HepG2 (cell line): Measurements from ENCODE around the gene NIP7. TPM values are rescaled to one million over a fixed set of nuclear protein-coding genes. Genes with fewer than 3 reads are reported as not detected.

Source experiments
- ARID5B ChIP-seq: IDR thresholded peaks from 2 replicates; pipeline ENCODE4 v1.4.0; 2020; ENCODE audit warnings: mild to moderate bottlenecking, missing genetic modification reagents
- ARNT ChIP-seq: fragments of 450-650 bp; IDR thresholded peaks from 2 replicates; pipeline ENCODE4 v1.6.1; 2017
- ERF ChIP-seq: IDR thresholded peaks from 2 replicates; pipeline ENCODE4 v1.6.1; 2018; ENCODE audit warnings: missing biosample characterization, missing genetic modification reagents
- GFI1 ChIP-seq: sonication (generic); formaldehyde crosslinking; IDR thresholded peaks from 2 replicates; pipeline ENCODE4 v1.5.0; 2020; ENCODE audit warnings: missing genetic modification reagents, mild to moderate bottlenecking, borderline replicate concordance
- GTF2F1 ChIP-seq: fragments of 150-350 bp; IDR thresholded peaks from 2 replicates; pipeline ENCODE4 v1.6.1; 2014; ENCODE audit warnings: low read length
- HBP1 ChIP-seq: IDR thresholded peaks from 2 replicates; pipeline ENCODE4 v1.6.1; 2016; ENCODE audit warnings: low read depth, control low read depth
- HIC2 ChIP-seq: sonication (generic); formaldehyde crosslinking; IDR thresholded peaks from 2 replicates; pipeline ENCODE4 v1.9.0; 2022; ENCODE audit warnings: low read depth, missing genetic modification reagents
- HNF4G ChIP-seq, 2 experiments: sonication (generic) in 1 of 2; formaldehyde crosslinking in 1 of 2; IDR thresholded peaks; 2 replicates each; pipeline versions ENCODE4 v1.4.0 to v1.6.1; 2011 to 2020; ENCODE audit warnings: borderline replicate concordance in 2 of 2, low read depth in 2 of 2, mild to moderate bottlenecking in 2 of 2, low read length in 1 of 2, missing genetic modification reagents in 1 of 2, moderate library complexity in 1 of 2
- MTA1 ChIP-seq: sonication (generic); formaldehyde crosslinking; IDR thresholded peaks from 2 replicates; pipeline ENCODE4 v1.4.0; 2020; ENCODE audit warnings: missing genetic modification reagents, mild to moderate bottlenecking, borderline replicate concordance
- REST ChIP-seq, 2 experiments: IDR thresholded peaks; 2 replicates each; pipeline ENCODE4 v1.6.1; 2011 to 2012; ENCODE audit warnings: low read length in 2 of 2, borderline replicate concordance in 1 of 2, low read depth in 1 of 2, mild to moderate bottlenecking in 1 of 2, moderate library complexity in 1 of 2
- TEAD3 ChIP-seq: optimal IDR thresholded peaks from 2 replicates; pipeline ENCODE3; 2016; ENCODE audit warnings: borderline replicate concordance
- ZNF251 ChIP-seq: sonication (generic); formaldehyde crosslinking; IDR thresholded peaks from 2 replicates; pipeline ENCODE4 v1.9.0; 2021; ENCODE audit warnings: mild to moderate bottlenecking, missing genetic modification reagents
- ZNF530 ChIP-seq: sonication (generic); formaldehyde crosslinking; IDR thresholded peaks from 2 replicates; pipeline ENCODE4 v1.5.0; 2020; ENCODE audit warnings: low read depth, mild to moderate bottlenecking, missing genetic modification reagents
- ZNF644 ChIP-seq: IDR thresholded peaks from 2 replicates; pipeline ENCODE4 v1.6.1; 2016; ENCODE audit warnings: low read depth
- ZNF720 ChIP-seq: sonication (generic); formaldehyde crosslinking; IDR thresholded peaks from 2 replicates; pipeline ENCODE4 v1.4.0; 2020; ENCODE audit warnings: missing genetic modification reagents
- ZNF777 ChIP-seq: sonication (generic); formaldehyde crosslinking; IDR thresholded peaks from 2 replicates; pipeline ENCODE4 v1.4.0; 2020; ENCODE audit warnings: missing genetic modification reagents
- ZNF841 ChIP-seq: sonication (generic); formaldehyde crosslinking; IDR thresholded peaks from 2 replicates; pipeline ENCODE4 v1.8.1; 2023; ENCODE audit warnings: missing genetic modification reagents, borderline replicate concordance
- ZNF879 ChIP-seq: sonication (generic); formaldehyde crosslinking; IDR thresholded peaks from 2 replicates; pipeline ENCODE4 v1.8.1; 2023; ENCODE audit warnings: missing genetic modification reagents
- ZNF883 ChIP-seq: sonication (generic); formaldehyde crosslinking; IDR thresholded peaks from 2 replicates; pipeline ENCODE4 v1.5.1; 2020; ENCODE audit warnings: mild to moderate bottlenecking, missing genetic modification reagents; ENCODE audit errors: not compliant biosample characterization
- polyA plus RNA-seq, 8 experiments: library from polyadenylated mRNA; depleted of rRNA in 3 of 8; stranded (reverse) in 7 of 8; unstranded in 1 of 8; fragments of >200 nt; fragmentation: Illumina TruSeq in 4 of 8; extraction: Trizol in 4 of 8; gene quantifications; 2 replicates each; pipeline versions ENCODE4 v1.2.1 to v1.2.3, GENCODE V29; 2011 to 2016; ENCODE audit warnings: low read depth in 4 of 8, missing spikeins in 1 of 8, mixed read lengths in 1 of 8; ENCODE audit not compliant: insufficient read depth in 1 of 8
- total RNA-seq, 5 experiments: library from RNA; depleted of rRNA; stranded (reverse); fragments of >200 nt; fragmentation: Illumina TruSeq; extraction: Trizol; gene quantifications; 2 replicates each; pipeline ENCODE4 v1.2.3, GENCODE V29; 2016; ENCODE audit warnings: low read depth in 1 of 5

Gene NIP7
- total and polyA plus RNA-seq, 2 of the 13 experiments (the other 11 are each of a cell fraction or from before 2014, with no cell fraction given), result 15.3 to 114 TPM

GRCh38 chr16:69378036-69378435 is 38.5 kb downstream of the NIP7 start (continued):
- TF ChIP-seq HBP1 (0 out of 2 replicates have a peak, but pooled peaks have one; percentile 44), ZNF644 (peak; percentile 40; the same call in 1 of the 2 replicates), HIC2 (CRISPR knock-in tag) (no peak), GTF2F1 (no peak), HNF4G (IDR thresholded peaks at IDR 0.05; ENCODE audit: borderline replicate concordance, low read depth, low read length) (peak; percentile 39; the same call in 1 of the 2 replicates), HNF4G (CRISPR knock-in tag; IDR thresholded peaks at IDR 0.05; ENCODE audit: borderline replicate concordance, low read depth) (no peak), ARNT (no peak), REST (IDR thresholded peaks at IDR 0.05; ENCODE audit: borderline replicate concordance in 1 of 2, low read depth in 1 of 2, low read length in 2 of 2) (no peak), ZNF841 (CRISPR knock-in tag) (no peak), ZNF530 (CRISPR knock-in tag) (no peak), ZNF879 (CRISPR knock-in tag) (no peak), ERF (CRISPR knock-in tag) (peak; percentile 41; the same call in 1 of the 2 replicates), TEAD3 (CRISPR knock-in tag) (peak; percentile 85), GFI1 (CRISPR knock-in tag) (0 out of 2 replicates have a peak, but pooled peaks have one; percentile 24), MTA1 (no peak), ARID5B (CRISPR knock-in tag) (peak; percentile 54), ZNF251 (CRISPR knock-in tag) (no peak), ZNF777 (CRISPR knock-in tag) (no peak), ZNF720 (CRISPR knock-in tag) (no peak), ZNF883 (CRISPR knock-in tag) (no peak)
